Eye (tissue), 1 donor: Measurements from ENCODE around the gene PTP4A1.
"Not testable (repeated sequence)": the region's sequence is repeated elsewhere in the genome, so short reads cannot be mapped to it uniquely, and the experiment has no call there.

ENCODE experiments used
- DNase-seq: peaks from one replicate; pipeline ENCODE4 v3.0.0-alpha.2; 2015

Gene PTP4A1

GRCh38 chr6:63572044-63572746 is at the start of gene PTP4A1, which contains the start of gene LOC128125822:
Gene PTP4A1, plus strand, starts transcription at chr6:63572480. Its CDS starts 4,401 bp downstream, at chr6:63576881.
Gene LOC128125822, plus strand, starts transcription at chr6:63572480.
- peak; percentile 98 for DNase-seq

DNA sequence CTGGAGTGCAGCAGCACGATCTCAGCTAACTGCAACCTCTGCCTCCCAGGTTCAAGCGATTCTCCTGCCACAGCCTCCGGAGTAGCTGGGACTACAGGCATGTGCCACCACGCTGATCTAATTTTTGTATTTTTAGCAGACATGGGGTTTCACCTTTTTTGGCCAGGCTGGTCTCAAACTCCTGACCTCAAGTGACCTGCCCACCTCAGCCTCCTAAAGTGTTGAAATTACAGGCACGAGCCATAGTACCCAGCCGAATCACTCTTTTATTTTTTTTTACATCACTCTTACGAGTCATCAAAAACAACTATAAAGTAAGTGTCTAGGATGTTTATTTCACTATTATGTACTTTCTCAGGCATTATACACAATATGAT is 49.4 kb upstream of the PTP4A1 start:
- DNase-seq = not testable (repeated sequence)

- DNase-seq = no peak
These were observed 48.6 kb upstream of the PTP4A1 start for GRCh38 chr6:63523630-63524029.

GRCh38 chr6:63525186-63525878 is 46.9 kb upstream of the PTP4A1 start:
- DNase-seq = no peak

DNA sequence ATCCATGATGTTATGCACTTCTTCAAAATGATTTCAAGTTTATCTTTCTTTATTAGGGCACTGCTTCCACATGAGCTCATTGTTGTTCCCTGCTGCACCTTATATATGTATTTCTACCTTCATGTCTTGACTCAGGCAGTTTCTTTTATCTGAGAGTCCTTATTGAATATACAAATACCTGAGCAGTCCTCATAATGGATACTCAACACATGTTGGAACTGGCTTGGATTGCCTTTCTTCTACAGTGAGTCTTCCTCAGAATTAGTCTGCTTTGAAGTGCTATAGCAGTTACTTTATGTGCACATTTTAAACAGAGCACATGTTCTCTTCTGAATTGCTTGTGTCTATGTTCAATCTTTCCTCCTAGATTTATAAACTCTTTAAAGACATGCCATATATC is 45.3 kb upstream of the PTP4A1 start:
- no peak for DNase-seq

- no peak for DNase-seq
These were observed 44.4 kb upstream of the PTP4A1 start for GRCh38 chr6:63527658-63528514.

DNA sequence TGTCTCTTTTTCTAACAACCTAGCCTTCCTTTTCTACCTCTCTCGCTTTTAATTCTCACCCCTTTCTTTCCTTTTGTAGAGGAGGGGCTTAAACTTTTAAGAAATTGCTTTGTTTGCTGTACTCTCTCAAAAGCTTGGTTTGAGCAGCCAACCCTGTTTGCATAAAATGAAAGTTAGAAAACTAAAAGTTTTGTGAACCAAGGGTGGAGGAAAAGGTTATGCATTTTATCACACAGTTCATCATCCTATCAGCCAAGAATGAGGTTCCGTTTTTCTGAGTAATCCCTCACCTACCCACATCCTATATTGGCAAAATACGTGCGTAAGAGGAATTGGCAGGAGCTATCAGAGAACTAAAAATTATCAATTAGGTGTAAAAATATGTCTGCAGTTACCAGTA is 42.8 kb upstream of the PTP4A1 start:
- no peak for DNase-seq

DNA sequence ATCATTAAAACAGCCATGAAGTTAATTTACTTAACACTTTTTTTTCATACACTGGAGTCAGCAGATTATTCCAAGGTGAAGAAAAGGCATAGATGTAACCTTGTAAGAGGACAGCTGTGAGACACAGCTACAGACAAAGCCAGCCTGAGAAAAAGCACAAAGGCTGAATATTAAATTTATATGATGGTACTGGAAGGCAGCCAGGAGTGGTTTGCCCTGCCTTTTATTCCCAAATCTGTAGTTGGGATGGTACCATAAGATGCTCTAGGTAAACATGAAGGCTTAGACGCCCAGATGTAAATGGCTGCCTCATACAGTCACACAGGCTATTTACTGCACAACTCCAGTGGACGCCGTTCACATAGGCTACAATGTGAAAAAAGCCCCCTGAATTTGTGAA is 42.1 kb upstream of the PTP4A1 start:
- DNase-seq = no peak

GRCh38 chr6:63530991-63531390 is 41.3 kb upstream of the PTP4A1 start:
- no peak for DNase-seq

DNA sequence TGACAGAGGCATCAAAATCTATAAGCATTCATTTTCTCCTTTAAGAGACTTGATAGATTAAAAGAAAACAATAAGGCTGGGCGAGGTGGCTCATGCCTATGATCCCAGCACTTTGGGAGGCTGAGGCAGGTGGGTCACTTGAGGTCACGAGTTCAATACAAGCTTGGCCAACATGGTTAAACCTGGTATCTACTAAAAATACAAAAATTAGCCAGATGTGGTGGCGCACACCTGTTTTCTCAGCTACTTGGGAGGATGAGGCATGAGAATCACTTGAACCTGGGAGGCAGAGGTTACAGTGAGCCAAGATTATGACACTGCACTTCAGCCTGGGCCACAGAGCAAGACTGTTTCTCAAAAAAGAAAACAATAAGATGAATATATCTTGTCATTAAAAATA is 39.3 kb upstream of the PTP4A1 start:
- DNase-seq = no peak

GRCh38 chr6:63533952-63534351 is 38.3 kb upstream of the PTP4A1 start:
- no peak for DNase-seq

DNA sequence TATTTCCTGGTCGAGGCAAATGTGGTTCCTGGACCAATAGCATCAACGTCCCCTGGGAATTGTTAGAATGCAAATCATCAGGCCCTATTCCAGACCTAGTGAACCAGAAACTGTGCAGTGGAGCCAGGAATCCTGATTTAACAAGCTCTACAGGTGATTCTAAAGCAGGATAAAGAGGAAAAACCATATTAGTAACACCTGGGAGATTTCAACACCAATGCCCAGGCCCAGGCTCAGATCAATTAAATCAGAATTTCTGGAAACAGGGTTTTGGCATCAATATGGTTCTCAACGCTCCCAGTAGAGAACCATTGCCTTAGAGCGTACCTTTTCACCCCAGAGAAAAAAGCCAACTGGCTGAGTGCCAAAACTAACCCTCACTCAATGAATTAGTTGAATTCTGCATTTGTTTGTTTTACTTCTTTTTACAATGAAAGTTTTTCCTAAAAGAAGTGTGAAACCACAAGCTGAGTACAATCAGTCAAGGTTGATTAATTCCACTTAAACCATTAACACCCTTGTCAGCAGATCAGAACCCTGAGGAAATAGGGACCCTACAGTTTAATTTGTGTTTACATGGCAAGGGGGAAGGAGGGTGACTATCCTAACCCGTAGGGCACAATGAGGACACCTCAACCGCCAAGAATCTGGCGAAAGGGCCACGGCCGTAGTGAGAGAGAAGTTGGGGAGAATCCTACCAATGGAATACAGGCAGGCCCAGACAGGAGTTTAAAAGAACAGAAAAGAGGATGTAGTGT is 34.9 kb upstream of the PTP4A1 start:
- DNase-seq = peak; percentile 6

- no peak for DNase-seq
These were observed 34.4 kb upstream of the PTP4A1 start for GRCh38 chr6:63537959-63538300.

DNA sequence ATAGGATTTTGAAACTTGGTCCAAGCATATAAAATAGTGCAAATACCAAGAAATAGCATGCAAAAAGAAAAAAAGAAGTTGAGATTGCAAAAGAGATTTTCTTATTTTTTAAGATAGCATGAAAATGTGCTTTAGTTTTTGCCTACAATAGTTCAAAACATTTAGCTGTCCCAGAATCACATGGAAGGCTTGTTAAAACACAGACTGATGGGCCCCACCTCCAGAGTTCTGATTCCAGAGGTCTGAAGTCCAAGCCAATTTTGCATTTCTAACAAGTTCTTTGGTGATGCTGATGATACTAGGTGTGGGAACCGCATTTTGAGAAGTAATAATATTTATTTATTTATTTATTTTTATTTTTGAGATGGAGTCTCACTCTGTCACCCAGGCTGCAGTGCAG is 33.7 kb upstream of the PTP4A1 start:
- DNase-seq = no peak

DNA sequence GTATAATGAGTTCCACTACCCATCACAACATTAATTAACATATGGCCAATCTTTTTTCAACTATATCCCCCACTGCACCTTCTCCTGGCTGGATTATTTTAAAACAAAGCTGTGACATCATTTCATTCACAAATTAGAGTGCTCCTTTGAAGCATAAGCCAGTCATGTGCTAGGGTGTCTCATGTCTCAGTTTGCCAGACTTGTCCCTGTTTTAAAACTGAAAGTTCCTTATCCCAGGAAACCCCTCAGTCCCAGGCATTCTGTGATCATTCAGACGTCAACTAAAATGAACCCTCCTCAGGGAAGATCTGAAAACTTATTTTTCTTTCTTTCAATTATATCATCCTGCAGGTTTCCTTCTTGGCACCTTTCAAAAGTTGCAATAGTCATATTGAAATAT is 29.3 kb upstream of the PTP4A1 start:
- no peak for DNase-seq

DNA sequence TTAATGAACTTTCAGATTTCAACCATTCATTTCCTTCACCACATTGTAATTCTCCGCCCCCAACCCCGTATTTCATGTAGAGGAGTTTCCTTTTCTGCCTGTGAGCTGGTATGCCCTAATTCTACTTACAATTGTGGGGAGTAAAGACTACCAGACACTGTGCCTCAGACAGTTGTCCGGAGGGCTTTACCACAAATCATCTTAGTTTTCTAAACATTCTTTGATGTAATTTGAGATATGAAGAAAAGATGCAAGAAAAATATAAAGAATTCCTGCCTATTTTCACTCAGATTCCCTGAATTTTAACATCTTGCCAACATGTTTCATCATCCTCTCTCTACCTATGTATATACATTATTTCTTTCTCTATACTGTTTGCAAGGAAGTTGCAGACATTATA is 28.3 kb upstream of the PTP4A1 start:
- no peak for DNase-seq

GRCh38 chr6:63546236-63546635 is 26.0 kb upstream of the PTP4A1 start:
- no peak for DNase-seq

DNA sequence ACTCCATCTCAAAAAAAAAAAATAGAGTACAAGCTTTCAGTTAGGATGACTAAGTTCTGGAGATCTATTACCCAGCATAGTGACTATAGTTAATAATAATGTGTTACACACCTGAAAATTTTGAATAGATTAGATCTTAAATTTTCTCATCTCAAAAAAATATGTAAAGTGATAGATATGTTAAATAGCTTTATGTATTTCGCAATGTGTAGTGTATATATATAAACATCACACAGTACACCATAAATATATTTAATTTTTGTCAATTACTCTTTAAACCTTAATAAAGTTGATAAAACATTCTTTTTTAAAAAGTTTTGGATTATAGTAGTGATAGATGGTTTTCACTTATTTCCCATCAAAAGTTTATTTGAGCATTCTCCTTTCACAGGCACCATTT is 25.6 kb upstream of the PTP4A1 start:
- DNase-seq = no peak

DNA sequence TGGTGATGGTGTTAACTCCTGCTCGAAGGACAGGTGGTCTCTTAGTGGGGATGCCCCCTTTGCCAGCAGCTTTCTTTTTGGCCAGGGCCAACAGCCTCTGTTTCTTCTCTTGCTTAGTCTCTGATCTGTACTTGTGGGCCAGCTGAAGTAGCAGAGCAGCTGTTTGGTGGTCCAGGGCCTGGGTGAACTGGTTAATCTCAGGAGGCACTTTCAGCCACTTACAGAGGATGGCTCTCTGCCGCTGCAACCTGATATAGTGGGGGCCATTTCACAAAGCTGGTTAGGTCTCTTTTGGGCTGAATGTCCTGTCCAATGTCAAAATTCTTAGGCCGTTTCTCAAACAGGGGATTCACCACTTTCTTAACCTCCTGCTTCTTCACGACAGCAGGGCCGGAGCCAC is 23.2 kb upstream of the PTP4A1 start:
- no peak for DNase-seq

DNA sequence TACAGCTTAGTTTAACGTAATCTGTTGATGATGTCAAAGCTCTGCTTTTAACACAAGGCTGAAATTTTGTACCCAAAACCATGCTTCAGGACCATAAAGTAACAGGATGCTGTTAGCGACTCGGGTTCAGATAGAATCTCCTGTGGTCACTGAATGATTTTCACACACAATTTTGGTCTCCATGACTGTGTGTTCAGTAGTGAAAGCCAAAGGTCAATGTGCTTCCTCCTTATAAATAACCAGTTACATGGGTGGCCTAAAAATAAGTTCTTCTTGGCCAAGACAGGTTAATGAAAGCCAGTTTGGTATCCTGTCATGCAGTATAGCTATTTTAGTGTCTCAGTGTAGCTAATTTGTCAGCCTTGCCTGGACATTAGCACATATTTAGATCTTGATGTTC is 19.1 kb upstream of the PTP4A1 start:
- no peak for DNase-seq

- no peak for DNase-seq
These were observed 18.4 kb upstream of the PTP4A1 start for GRCh38 chr6:63553900-63554299.

GRCh38 chr6:63554782-63555181 is 17.5 kb upstream of the PTP4A1 start:
- no peak for DNase-seq

DNA sequence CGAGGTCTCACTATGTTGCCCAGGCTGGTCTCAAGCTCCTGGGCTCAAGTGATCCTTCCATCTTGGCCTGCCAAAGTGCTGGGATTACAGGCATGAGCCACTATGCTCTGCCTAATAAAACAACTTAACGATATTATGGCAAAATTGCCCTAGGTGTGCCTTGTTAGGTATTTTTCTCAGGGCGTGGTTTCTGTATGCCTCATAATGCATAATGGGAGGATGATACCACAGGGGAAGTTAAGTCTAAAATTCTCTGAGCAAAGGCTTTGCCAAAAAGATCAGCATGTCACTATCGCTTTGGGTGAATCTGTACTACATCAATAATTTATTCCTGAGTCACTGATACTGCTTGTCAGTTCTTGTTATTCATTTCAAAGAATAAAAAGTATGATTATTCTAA is 15.9 kb upstream of the PTP4A1 start:
- no peak for DNase-seq
